ENCODE measurements around the gene RTF2.

- TF ChIP-seq CTCF (IDR thresholded peaks at IDR 0.05) (no peak), POLR2A (IDR thresholded peaks at IDR 0.05) (no peak), EP300 (IDR thresholded peaks at IDR 0.05) (no peak), POLR2AphosphoS5 (IDR thresholded peaks at IDR 0.05) (no peak)
These were observed 51.1 kb downstream of the RTF2 start for GRCh38 chr20:56519551-56519950.

Measured in sigmoid colon (tissue), 4 donors.